Measurements from ENCODE around the gene UQCRC2. TPM values are rescaled to one million over a fixed set of nuclear protein-coding genes. Genes with fewer than 3 reads are reported as not detected.
"Not testable (repeated sequence)": the region's sequence is repeated elsewhere in the genome, so short reads cannot be mapped to it uniquely, and the experiment has no call there.

The UQCRC2 gene
- total and polyA plus RNA-seq, 2 experiments from 2014 or later = 129 to 166 TPM

- no peaks in the 10 kb centered on the region for H3K27me3 ChIP-seq
- H3K4me2 ChIP-seq = peak overlapping the region; percentile 71
- peaks cover 12% of the 10 kb centered on the region for H3K4me1 ChIP-seq (ENCODE audit: insufficient read depth)
- H3K9me2 ChIP-seq (replicated peaks; ENCODE audit: insufficient read depth) = no peaks in the 10 kb centered on the region
- DNase-seq (ENCODE audit: low spot score) = no peak
- H3K36me3 ChIP-seq (replicated peaks; ENCODE audit: insufficient read depth, low read depth) = no peaks in the 10 kb centered on the region
- H3K79me2 ChIP-seq = no peaks in the 10 kb centered on the region
- TF ChIP-seq EZH2 (IDR thresholded peaks at IDR 0.05; ENCODE audit: borderline replicate concordance) = no peak
- TF ChIP-seq CTCF (IDR thresholded peaks at IDR 0.05; ENCODE audit: poor library complexity) = no peak
- TF ChIP-seq EZH2phosphoT487 (IDR thresholded peaks at IDR 0.05; ENCODE audit: low read depth, severe bottlenecking, unreplicated experiment) = no peak
- H3K9me3 ChIP-seq (ENCODE audit: low read depth) = no peaks in the 10 kb centered on the region
- no peak overlapping the region for H3K27ac ChIP-seq
- WGBS (ENCODE audit: low lambda C conversion rate, missing lambda C conversion rate) = 90% methylated on average over 1 of the region's 1 CpG
- H4K20me1 ChIP-seq (ENCODE audit: insufficient read depth, poor library complexity, severe bottlenecking) = no peaks in the 10 kb centered on the region
- no peak overlapping the region for H3K4me3 ChIP-seq
- no peak overlapping the region for H2AFZ ChIP-seq
These were observed 48.4 kb downstream of the UQCRC2 start for GRCh38 chr16:22001591-22001990.

- not testable (repeated sequence) for DNase-seq (ENCODE audit: low spot score); H4K20me1 ChIP-seq (ENCODE audit: insufficient read depth, poor library complexity, severe bottlenecking); H3K36me3 ChIP-seq (replicated peaks; ENCODE audit: insufficient read depth, low read depth); H3K9me3 ChIP-seq (ENCODE audit: low read depth); H2AFZ ChIP-seq; H3K79me2 ChIP-seq; H3K9me2 ChIP-seq (replicated peaks; ENCODE audit: insufficient read depth); H3K27me3 ChIP-seq; H3K4me3 ChIP-seq; H3K4me2 ChIP-seq; H3K27ac ChIP-seq
- H3K4me1 ChIP-seq (ENCODE audit: insufficient read depth) = peaks cover 16% of the 10 kb centered on the region
- WGBS (ENCODE audit: low lambda C conversion rate, missing lambda C conversion rate) = 87% methylated on average over 1 of the region's 1 CpG
These were observed 48.9 kb downstream of the UQCRC2 start for GRCh38 chr16:22002047-22002446.

- Histone ChIP-seq H3K27me3 (no peaks in the 10 kb centered on the region), H3K9me3 (ENCODE audit: low read depth) (no peaks in the 10 kb centered on the region), H3K4me2 (no peak overlapping the region), H3K36me3 (replicated peaks; ENCODE audit: insufficient read depth, low read depth) (no peaks in the 10 kb centered on the region), H3K27ac (no peak overlapping the region), H3K4me1 (ENCODE audit: insufficient read depth) (peaks cover 5% of the 10 kb centered on the region), H3K79me2 (peaks cover under 1% of the 10 kb centered on the region), H4K20me1 (ENCODE audit: insufficient read depth, poor library complexity, severe bottlenecking) (no peaks in the 10 kb centered on the region), H3K4me3 (no peak overlapping the region), H2AFZ (no peak overlapping the region), H3K9me2 (replicated peaks; ENCODE audit: insufficient read depth) (no peaks in the 10 kb centered on the region)
- DNase-seq (ENCODE audit: low spot score) = no peak
- 82% methylated on average over 4 of the region's 4 CpGs for WGBS (ENCODE audit: low lambda C conversion rate, missing lambda C conversion rate)
- TF ChIP-seq EZH2phosphoT487 (IDR thresholded peaks at IDR 0.05; ENCODE audit: low read depth, severe bottlenecking, unreplicated experiment) (no peak), EZH2 (IDR thresholded peaks at IDR 0.05; ENCODE audit: borderline replicate concordance) (no peak), CTCF (IDR thresholded peaks at IDR 0.05; ENCODE audit: poor library complexity) (no peak)
These were observed 50.0 kb downstream of the UQCRC2 start for GRCh38 chr16:22003195-22003594.

GRCh38 chr16:22004341-22004740 lies 51.2 kb downstream of the UQCRC2 start:
- WGBS (ENCODE audit: low lambda C conversion rate, missing lambda C conversion rate) = 32% methylated on average over 3 of the region's 3 CpGs
- H3K9me2 ChIP-seq (replicated peaks; ENCODE audit: insufficient read depth) = no peaks in the 10 kb centered on the region
- peaks cover 12% of the 10 kb centered on the region for H3K79me2 ChIP-seq
- H3K27ac ChIP-seq = no peak overlapping the region
- peaks cover 4% of the 10 kb centered on the region for H3K4me1 ChIP-seq (ENCODE audit: insufficient read depth)
- no peak for DNase-seq (ENCODE audit: low spot score)
- no peak overlapping the region for H2AFZ ChIP-seq
- no peaks in the 10 kb centered on the region for H3K9me3 ChIP-seq (ENCODE audit: low read depth)
- H3K4me2 ChIP-seq = no peak overlapping the region
- no peaks in the 10 kb centered on the region for H4K20me1 ChIP-seq (ENCODE audit: insufficient read depth, poor library complexity, severe bottlenecking)
- TF ChIP-seq CTCF (IDR thresholded peaks at IDR 0.05; ENCODE audit: poor library complexity) (no peak), EZH2phosphoT487 (IDR thresholded peaks at IDR 0.05; ENCODE audit: low read depth, severe bottlenecking, unreplicated experiment) (no peak), EZH2 (IDR thresholded peaks at IDR 0.05; ENCODE audit: borderline replicate concordance) (no peak)
- H3K4me3 ChIP-seq = no peak overlapping the region
- no peaks in the 10 kb centered on the region for H3K36me3 ChIP-seq (replicated peaks; ENCODE audit: insufficient read depth, low read depth)
- no peaks in the 10 kb centered on the region for H3K27me3 ChIP-seq

All from hepatocyte (in vitro differentiated cells).